Tibial nerve (tissue), 4 donors: ENCODE measurements around the gene TTLL13.

Experiments
- CTCF ChIP-seq, 5 experiments: fragments of 200-600 bp in 3 of 5; fragments of 450-650 bp in 2 of 5; sonication (generic) in 3 of 5; IDR thresholded peaks; one replicate each; pipeline ENCODE4 v1.5.1; 2016 to 2019; ENCODE audit warnings: antibody characterized with exemption in 5 of 5, mild to moderate bottlenecking in 3 of 5, moderate library complexity in 2 of 5
- EP300 ChIP-seq, 2 donors: sonication (generic); formaldehyde crosslinking; IDR thresholded peaks; one replicate each; pipeline ENCODE4 v1.6.1; 2017; ENCODE audit warnings: antibody characterized with exemption in 2 of 2, mild to moderate bottlenecking in 1 of 2
- POLR2A ChIP-seq, 2 donors: fragments of 450-650 bp; IDR thresholded peaks; one replicate each; pipeline ENCODE4 v1.6.1; 2017; ENCODE audit warnings: antibody characterized with exemption in 2 of 2, mild to moderate bottlenecking in 2 of 2, moderate library complexity in 2 of 2

GRCh38 chr15:90243943-90244639, 5.3 kb upstream of the TTLL13 start:
- no peak for TF ChIP-seq CTCF (IDR thresholded peaks at IDR 0.05)
- TF ChIP-seq POLR2A (IDR thresholded peaks at IDR 0.05): no peak
- TF ChIP-seq EP300 (IDR thresholded peaks at IDR 0.05): no peak
